A673 (cell line): ENCODE measurements around the gene UNC5A.

ENCODE experiments used
- CTCF ChIP-seq: fragments of 300-800, 200-600 bp; sonication (generic); conservative IDR thresholded peaks from 2 replicates; pipeline ENCODE4 v1.5.1; 2017; ENCODE audit warnings: low read depth, mild to moderate bottlenecking, antibody characterized with exemption, low read length, moderate library complexity, mixed read lengths
- EZH2 ChIP-seq: fragments of 200-600 bp; sonication (generic); IDR thresholded peaks from 2 replicates; pipeline ENCODE4 v1.6.1; 2017; ENCODE audit warnings: borderline replicate concordance, low read depth, mild to moderate bottlenecking, mixed read lengths, antibody characterized with exemption, low read length; ENCODE audit not compliant: poor library complexity, severe bottlenecking

GRCh38 chr5:176904276-176904675, 93.9 kb downstream of the UNC5A start:
- TF ChIP-seq EZH2 (no peak), CTCF (no peak)
